ENCODE measurements around the gene CFAP46. TPM values are rescaled to one million over a fixed set of nuclear protein-coding genes. Genes with fewer than 3 reads are reported as not detected.

The CFAP46 gene
- total and polyA plus RNA-seq, 9 of the 15 experiments (the other 6 are each of a cell fraction or from before 2014, with no cell fraction given) = not detected

DNA sequence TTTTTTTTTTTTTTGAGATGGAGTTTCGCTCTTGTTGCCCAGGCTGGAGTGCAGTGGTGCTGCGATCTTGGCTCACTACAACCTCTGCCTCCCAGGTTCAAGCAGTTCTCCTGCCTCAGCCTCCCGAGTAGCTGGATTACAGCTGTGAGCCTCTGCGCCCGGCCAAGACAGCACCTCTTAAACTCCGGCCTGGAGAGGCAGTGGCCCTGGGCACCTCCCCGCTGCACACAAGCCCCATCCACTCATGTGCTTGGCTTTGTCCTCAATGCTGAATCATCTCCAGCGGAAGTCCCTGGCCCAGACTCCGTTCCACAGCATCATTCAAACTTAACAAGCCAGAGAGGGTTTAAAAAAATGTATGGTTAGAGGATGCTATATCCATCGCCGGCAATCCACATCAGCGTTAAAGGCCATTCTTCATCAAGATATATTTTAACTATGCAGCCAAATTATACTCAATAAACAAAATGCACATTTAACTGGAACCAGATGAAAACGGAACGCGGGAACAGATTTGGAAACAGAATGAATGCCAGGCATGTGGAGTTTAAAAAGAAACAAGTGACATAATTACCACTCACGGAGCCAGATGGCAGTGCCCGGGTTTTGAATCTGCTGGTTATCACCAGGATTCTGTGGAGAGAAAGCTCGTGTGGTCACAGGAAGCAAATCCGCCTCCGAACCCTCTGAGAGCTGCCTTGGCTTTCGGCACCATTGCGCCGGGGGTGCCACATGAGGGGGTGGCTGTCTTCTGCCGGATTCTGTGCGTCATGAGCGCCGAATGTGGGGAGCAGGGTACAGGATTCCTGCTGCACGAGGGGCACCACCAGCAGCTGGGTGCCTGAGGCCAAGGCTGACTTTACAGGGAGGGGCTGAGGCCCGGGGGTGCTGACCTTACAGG is 45.6 kb upstream of the CFAP46 start (continued):
- TF ChIP-seq, protein P1, sequence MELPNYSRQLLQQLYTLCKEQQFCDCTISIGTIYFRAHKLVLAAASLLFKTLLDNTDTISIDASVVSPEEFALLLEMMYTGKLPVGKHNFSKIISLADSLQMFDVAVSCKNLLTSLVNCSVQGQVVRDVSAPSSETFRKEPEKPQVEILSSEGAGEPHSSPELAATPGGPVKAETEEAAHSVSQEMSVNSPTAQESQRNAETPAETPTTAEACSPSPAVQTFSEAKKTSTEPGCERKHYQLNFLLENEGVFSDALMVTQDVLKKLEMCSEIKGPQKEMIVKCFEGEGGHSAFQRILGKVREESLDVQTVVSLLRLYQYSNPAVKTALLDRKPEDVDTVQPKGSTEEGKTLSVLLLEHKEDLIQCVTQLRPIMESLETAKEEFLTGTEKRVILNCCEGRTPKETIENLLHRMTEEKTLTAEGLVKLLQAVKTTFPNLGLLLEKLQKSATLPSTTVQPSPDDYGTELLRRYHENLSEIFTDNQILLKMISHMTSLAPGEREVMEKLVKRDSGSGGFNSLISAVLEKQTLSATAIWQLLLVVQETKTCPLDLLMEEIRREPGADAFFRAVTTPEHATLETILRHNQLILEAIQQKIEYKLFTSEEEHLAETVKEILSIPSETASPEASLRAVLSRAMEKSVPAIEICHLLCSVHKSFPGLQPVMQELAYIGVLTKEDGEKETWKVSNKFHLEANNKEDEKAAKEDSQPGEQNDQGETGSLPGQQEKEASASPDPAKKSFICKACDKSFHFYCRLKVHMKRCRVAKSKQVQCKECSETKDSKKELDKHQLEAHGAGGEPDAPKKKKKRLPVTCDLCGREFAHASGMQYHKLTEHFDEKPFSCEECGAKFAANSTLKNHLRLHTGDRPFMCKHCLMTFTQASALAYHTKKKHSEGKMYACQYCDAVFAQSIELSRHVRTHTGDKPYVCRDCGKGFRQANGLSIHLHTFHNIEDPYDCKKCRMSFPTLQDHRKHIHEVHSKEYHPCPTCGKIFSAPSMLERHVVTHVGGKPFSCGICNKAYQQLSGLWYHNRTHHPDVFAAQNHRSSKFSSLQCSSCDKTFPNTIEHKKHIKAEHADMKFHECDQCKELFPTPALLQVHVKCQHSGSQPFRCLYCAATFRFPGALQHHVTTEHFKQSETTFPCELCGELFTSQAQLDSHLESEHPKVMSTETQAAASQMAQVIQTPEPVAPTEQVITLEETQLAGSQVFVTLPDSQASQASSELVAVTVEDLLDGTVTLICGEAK (IDR thresholded peaks at IDR 0.05) = peak; percentile 38; the same call in 1 of the 2 replicates
- TF ChIP-seq, protein P1 (CRISPR knock-in tag; IDR thresholded peaks at IDR 0.05) = no peak
